Tongue (tissue), 2 donors: ENCODE measurements around the gene EIF3D. TPM values are rescaled to one million over a fixed set of nuclear protein-coding genes. Genes with fewer than 3 reads are reported as not detected.
A peak's percentile ranks its signal among the peaks of the same experiment; 100 is the strongest.
"Not testable (repeated sequence)": the region's sequence is repeated elsewhere in the genome, so short reads cannot be mapped to it uniquely, and the experiment has no call there.

Experiments used
- DNase-seq: peaks from one replicate; pipeline ENCODE4 v3.0.0-alpha.2; 2015
- total RNA-seq: library from RNA; depleted of rRNA; stranded (reverse); fragments of >200 nt; gene quantifications from one replicate; pipeline ENCODE4 v1.2.3, GENCODE V29; 2014

The EIF3D gene
- total RNA-seq, 1 donor from 2014 or later: 248 TPM

DNA sequence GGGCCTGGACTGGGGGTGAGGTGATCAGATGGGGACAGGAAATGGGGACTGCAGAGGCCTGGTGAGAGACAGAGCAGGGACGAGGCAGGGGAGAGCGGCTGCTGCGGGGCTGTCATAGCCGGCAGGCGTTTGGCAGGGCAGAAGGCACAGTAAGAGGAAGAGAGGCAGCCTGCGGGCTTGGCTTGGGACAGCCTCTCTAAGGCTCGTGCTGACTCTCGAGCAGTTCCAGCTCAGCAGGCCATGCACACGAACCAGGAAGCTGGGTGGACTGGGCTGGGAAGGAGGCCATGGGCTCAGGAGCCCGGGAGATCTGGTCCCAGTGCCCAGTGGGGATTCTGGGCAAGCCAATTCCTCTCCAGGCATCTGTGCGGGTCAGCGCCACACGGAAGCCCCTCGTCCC is 19.6 kb upstream of the EIF3D start:
- no peak for DNase-seq

GRCh38 chr22:36546932-36547331 is 18.0 kb upstream of the EIF3D start:
- no peak for DNase-seq

GRCh38 chr22:36546092-36546804 is 17.3 kb upstream of the EIF3D start:
- DNase-seq: peak; percentile 72

- no peak for DNase-seq
Observed at GRCh38 chr22:36544107-36544620, 15.2 kb upstream of the EIF3D start.

DNA sequence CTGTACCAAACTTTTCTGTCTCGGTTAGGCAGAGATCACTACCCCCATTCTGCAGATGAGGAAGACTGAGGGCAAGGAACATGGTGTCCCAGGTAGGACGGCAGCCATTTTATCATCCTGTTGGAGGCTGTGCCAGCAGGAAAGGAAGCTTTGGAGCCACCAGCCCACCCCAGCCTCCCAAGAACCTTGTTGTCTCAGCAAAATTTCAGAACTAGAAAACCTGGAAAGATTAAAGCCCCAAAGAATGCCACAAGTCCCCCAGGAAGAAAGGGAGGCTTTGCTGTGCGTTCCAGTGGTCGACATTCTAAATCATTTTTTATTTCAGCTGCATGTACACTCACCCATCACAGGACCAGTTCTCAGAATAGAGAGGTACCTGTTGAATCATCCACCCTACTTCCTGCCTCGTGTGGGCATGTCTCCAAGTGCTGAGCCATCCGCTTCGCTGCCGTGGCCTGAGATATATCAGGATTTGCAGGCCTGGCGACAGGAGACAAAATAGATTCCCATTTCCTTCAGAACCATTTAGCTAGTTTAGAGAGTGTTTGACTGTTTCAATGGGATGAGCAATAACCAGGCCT is 13.0 kb upstream of the EIF3D start:
- no peak for DNase-seq

DNA sequence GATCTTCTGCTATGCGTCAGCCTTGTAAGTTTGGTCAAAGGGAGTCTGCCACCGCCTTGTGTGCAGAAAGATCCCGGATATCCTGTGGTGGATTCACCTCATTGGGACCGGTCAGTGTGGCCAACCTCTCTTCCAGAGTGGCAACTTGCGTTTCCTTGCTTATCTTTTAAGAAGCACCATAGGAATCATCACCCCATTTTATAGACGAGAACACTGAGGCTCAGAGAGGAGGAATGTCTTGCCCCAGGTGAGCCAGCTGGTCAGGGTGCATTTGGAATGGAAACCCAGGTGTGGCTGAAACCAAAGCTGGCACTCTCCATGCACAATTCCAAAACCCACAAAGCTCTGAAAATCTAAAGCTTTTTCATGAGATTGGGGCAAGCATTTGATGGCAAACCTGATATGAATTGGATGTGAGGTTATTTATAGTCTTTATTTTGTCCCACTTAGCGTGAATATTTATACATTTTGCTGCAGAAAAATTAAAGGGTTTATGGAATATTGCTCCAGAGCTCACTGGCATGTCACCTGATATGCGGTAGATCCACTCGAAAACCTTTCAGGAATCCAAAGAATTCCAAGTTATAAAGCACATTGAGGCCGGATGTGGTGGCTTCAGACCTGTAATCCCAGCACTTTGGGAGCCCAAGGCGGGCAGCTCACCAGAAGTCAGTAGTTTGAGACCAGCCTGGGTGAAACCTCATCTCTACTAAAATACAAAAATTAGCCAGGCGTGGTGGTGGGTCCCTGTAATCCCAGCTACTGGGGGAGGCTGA is 12.1 kb upstream of the EIF3D start:
- no peak for DNase-seq

- no peak for DNase-seq
Observed at GRCh38 chr22:36538529-36538928, 9.6 kb upstream of the EIF3D start.

DNA sequence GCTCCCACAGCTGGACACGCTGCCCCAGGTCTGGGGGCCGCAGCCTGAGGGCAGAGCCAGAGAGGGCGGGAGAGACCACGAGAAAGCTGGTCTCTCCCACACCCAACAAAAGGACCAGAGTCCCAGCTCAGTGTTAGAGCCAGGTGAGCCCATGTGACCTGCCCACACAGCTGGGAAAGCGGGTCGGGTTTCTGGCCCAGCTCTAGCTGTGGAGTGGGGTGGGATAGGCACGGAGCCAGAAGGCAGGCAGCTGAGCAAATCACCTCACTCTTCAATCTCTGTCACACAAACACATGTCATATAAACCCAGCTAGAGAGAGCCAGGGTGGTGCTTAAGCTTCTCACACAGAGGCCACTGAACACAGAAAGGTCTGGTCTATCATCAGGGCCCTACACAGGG is 7.8 kb upstream of the EIF3D start:
- DNase-seq: peak; percentile 69

DNA sequence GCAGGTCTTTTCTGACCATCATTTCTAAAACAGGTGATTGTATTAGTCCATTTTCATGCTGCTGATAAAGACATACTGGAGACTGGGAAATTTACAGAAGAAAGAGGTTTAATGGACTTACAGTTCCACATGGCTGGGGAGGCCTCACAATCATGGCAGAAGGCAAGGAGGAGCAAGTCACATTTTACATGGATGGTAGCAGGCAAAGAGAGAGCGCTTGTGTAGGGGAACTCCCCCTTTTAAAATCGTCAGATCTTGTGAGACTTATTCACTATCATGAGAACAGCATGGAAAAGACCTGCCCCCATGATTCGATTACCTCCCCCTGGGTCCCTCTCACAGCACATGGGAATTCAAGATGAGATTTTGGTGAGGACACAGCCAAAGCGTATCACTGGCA is 4.4 kb upstream of the EIF3D start:
- not testable (repeated sequence) for DNase-seq

DNA sequence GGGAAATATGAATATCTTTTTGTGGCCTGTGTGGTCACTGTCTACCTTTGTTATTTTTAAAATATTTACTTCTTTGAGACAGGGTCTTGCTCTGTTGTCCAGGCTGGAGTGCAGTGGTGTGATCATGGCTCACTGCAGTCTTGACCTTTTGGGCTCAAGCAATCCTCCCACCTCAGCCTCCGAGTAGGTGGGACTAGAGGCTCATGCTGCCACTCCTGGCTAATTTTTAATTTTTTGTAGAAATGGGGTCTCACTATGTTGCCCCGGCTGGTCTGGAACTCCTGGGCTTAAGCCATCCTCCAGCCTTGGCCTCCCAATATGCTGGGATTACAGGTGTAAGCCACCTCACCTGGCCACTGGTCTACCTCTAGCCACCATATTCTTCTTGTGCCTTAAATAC is 3.5 kb upstream of the EIF3D start:
- no peak for DNase-seq

DNA sequence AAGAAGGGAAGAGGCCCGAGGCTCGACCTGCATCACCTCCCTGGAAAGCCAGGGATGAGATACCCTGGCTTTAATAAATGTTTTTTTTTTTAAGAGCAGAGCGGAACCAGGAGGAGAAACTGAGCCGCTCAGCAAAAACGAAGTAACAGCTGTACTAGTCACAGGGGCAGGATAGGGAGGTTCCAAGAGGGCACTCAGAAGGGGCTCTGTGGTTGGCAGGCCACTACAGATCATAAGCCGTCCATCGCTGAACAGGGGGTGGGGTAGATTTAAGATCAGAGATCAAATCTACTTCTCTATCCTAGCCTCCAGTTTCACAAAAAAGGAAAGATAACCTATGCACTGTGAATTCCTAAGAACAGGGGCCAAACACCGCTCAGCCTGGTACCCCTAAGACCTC is 625 bp downstream of the EIF3D start:
- DNase-seq: peak; percentile 36

- DNase-seq: no peak
Observed at GRCh38 chr22:36522662-36523061, 6.3 kb downstream of the EIF3D start.

GRCh38 chr22:36520423-36520822 is 8.5 kb downstream of the EIF3D start:
- DNase-seq: no peak

DNA sequence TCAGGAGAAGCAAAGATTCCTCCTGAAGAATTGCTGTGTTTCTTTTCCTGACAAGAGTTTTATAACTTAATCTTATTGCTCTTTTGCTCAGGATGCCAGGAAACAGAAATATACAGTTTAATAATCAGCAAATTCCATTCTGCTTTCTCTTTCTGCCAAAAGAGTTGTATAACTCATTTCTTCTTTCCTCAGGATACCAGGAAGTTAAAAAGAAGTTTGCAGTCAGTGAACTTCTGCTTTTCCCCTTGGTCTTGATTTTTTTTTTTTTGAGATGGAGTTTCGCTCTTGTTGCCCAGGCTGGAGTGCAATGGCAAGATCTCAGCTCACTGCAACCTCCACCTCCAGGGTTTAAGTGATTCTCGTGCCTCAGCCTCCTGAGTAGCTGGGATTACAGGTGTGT is 9.1 kb downstream of the EIF3D start:
- DNase-seq: not testable (repeated sequence)

GRCh38 chr22:36514766-36515165 is 14.2 kb downstream of the EIF3D start:
- DNase-seq: no peak

GRCh38 chr22:36512991-36513390 is 16.0 kb downstream of the EIF3D start:
- no peak for DNase-seq

DNA sequence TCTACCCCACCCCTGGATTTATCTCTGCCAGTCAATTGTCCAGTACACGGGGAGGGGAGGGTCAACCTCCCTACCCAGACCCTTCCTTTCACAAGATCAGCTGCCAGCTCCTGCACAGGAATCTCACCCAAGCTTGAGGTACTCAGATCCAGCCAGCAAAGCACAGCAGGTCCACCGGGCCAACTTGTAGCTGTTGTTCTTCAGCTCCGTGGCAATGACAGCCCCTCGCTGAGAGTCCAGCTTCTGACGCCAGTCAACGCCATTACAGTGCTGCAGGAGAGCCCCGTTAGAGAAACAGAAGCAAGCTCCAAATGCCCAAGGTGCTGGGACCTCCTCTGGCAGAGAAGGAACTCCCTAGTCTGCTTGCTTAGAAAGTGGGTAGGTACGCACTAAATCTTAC is 16.6 kb downstream of the EIF3D start:
- DNase-seq: no peak

GRCh38 chr22:36510966-36511881 is 17.7 kb downstream of the EIF3D start:
- peak; percentile 73 for DNase-seq

DNA sequence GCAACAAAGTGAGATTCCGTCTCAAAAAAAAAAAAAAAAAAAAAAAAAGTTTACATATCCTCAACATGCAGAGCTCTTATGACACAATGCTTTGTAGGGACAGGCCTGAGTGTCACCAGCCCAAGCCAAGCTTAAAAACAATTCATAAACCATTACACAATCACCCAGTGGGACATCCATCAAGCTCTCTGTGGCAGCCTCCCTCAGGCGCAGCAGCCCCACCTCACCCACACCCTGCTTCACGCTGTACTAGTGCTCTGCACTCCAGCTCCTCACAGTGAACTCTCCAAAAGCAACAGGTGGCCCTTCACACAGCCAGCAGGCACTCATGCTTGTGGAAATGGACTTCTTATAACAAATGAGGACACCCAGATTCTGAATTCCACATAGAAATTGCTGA is 18.6 kb downstream of the EIF3D start:
- DNase-seq: peak; percentile 17

GRCh38 chr22:36507518-36508010 is 21.4 kb downstream of the EIF3D start:
- DNase-seq: no peak

DNA sequence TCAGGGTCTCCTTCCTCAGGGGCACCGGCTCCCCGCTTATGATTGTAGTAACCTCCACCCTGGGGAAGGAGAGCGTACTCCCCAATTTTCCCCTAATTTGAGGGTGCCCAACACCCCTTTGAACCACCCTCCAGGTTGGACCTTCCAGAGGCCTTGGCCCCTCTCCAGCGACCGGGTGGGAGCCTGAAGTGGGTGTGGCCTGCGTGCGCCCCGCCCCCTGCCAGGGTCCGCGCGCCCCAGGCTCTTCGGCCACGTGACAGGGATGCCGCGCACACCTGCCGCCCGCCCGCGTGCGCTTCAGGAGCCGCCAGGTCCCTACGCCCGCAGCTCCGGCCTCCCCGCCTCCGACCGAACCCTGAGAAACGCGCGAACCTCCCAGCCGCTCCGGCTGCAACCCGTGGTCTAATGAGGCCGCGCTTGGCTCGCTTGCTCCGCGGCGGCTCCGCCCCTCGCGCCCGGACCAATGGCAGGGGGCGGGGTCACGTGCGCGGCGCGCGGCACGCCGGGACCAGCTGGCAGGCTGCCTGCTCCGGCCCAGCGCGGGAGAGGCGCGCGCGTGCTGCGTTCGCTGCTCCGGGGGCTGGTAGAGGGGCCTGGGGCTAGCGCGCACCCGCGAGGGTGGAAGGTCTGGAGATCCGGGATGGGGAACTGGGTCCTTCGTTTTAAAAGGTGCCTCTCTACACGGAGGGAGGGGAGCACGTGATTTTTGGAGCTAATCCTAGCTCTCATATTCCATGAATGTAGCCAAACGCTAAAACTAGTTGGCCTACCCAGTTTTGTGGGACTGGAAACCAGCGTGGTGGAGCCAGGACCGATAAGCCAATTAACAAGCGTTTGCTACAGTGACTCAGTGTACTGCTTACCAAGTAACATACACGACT is 22.1 kb downstream of the EIF3D start, which contains the start of gene FOXRED2:
TSS of gene FOXRED2 (minus strand) at position 404 of the 881 bp plus-strand sequence. CDS start 618 bp downstream, outside the sequence.
- peak; percentile 95 for DNase-seq
